HG02840 (cell line): ENCODE results near the gene ZNF514.
A peak's percentile ranks its signal among the peaks of the same experiment; 100 is the strongest.
"Not testable (repeated sequence)": the region's sequence is repeated elsewhere in the genome, so short reads cannot be mapped to it uniquely, and the experiment has no call there.

Experiments used
- ATAC-seq: cut with Tn5 transposase; IDR thresholded peaks from one replicate; pipeline ENCODE4 v1.9.1; 2021; ENCODE audit warnings: mild to moderate bottlenecking, moderate library complexity, moderate number of reproducible peaks; ENCODE audit not compliant: unreplicated experiment, low FRiP score

The ZNF514 gene

DNA sequence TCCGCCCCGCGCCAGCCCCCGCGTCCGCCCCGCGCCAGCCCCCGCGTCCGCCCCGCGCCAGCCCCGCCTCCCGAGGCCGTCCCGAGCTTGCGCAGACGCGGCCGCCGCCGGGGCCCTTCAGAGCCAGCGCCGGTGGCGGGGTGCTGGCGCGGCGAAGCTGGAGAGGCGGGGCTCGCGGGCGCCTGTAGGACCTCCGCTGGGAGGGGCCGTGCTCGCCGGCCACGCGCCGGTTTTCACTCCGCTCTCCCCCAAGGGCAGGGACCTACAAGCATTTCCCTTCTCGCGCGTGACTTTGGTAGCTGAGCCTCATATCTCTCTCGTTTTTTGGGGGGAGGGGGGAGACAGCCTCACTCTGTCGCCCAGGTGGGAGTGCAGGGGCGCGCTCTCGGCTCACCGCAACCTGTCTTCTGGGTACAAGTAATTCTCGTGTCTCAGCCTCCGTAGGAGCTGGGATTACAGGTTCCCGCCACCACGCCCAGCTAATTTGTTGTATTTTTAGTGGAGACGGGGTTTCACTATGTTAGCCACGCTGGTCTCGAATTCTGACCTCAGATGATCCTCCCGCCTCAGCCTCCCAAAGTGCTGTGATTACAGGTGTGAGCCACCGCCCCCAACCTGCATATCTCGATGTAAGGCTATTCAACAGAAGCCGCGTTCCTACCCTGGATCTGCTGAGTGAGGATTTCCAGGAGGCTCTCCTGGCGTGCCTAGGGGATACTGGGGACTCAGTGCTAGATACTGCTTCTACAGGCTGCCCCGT is at the start of gene ZNF514:
TSS of gene ZNF514 (minus strand) at position 159 of the 760 bp plus-strand sequence. CDS start 6,595 bp downstream, outside the sequence.
- peak; percentile 82 for ATAC-seq

DNA sequence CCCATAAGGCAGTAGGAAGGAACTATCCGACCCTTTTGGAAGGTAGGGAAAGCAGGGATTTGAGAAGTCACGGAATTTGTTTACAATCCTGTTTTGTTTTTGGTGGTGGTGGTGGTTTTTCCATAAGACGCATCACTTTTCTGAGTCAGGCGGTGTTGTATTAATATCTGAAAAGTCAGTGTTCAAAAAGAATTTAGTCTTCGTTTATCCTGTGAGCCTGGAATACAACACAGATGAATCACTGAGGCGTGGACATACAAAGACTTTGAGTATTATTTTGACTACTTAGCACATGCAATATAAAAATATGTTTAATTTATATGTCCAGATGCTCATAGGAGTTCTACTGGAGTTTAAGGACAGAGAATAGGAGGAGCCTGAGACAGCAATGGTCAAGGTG is 48.5 kb upstream of the ZNF514 start:
- no peak for ATAC-seq

DNA sequence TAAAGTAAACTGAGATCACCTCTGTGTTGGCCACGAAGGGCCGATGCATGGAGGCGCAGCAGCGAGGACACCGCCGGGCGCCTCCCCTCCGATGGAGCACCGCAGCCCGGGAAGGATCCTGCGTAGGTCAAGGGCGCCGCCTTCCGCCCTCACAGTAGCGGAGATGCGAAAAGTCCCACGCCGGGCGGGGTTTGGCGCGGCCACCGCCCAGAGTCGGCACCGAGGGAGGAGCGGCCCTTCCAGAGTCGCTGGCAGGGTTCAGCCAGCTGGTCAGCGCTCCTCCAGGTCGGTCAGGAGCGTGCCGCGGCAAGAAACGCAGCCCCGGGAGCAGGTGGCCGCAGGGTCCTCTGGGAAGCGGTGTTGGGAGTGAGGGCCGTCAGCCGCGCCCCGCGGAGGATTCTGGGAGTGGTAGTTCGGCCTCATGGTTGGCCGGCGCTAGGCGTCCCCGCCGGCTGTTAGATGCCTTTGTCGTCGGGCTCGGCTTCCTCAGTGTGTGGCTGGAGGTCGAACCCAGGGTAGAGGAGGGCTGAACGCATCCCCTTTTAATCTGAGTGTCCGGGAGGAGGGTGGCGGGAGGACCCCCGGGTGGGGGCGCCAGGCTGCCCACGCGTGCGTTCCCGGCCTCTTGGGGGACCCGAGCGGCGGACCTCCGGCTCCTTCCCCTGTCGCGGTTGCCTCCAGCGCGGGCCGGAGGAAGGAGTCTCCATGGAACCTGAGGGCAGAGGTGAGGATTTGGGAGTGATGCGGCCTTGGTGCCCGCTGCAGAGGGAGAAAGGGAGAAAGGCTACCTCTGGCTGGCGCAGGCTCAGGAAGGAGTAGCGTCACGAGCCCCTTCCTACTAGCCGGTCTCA is 47.7 kb upstream of the ZNF514 start, which contains the start of gene ZNF892:
TSS of gene ZNF892 (plus strand) at position 411 of the 851 bp plus-strand sequence. CDS start at position 706, 295 bp downstream.
- peak; percentile 97 for ATAC-seq

DNA sequence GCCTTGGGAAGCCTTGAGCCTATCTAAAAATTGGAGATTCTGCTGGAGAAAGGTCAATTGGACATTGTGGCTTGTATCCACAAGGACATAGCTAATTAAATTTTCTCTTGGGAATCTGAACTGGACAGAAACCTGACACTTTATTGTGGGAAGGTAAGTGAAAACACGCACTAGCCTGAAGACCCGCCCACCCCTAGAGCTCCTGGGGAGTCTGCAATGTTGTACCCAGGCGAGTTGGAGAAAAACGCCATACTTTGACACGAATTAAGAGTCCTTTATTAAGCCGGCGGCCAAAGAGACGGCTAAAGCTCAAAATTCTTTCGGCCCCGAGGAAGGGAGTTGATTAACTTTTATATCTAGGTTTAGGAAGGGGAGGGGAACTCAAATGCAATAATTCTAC is 46.4 kb upstream of the ZNF514 start:
- ATAC-seq = no peak

DNA sequence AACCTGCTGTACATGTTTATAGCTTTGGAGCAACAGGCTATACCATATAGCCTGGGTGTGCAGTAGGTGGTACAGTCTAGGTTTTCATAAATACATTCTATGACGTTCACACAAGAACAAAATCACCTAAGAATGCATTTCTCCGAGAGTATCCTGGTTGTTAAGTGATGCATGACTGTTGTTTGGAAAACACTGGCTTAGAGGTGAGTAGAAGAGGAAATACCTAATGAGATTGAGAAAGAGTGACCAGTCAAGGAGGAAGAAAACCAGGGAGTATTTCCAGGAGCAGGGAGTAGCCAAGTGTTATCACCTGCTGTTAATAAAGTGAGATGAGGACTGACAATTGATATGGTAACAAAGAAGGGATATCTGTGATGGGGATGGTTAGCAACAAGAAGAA is 44.7 kb upstream of the ZNF514 start:
- ATAC-seq = no peak

DNA sequence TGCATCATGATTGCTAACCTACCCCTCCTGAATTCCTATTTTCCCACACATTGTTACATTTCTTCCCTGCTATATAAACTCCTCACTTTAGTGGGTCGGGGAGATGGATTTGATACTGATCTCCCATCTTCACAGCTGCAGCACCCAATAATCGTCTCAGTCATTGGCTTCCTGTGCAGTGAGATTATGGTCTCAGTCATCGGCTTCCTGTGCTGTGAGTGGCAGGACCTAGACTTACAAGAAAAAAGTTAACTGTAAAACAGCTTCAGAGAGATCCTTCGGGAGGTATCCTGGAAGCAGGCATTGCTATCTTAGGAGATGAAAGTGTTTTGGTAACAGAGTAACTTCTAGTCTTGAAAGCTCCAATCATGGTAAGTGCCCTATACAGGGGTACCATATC is 44.3 kb upstream of the ZNF514 start:
- ATAC-seq = no peak

DNA sequence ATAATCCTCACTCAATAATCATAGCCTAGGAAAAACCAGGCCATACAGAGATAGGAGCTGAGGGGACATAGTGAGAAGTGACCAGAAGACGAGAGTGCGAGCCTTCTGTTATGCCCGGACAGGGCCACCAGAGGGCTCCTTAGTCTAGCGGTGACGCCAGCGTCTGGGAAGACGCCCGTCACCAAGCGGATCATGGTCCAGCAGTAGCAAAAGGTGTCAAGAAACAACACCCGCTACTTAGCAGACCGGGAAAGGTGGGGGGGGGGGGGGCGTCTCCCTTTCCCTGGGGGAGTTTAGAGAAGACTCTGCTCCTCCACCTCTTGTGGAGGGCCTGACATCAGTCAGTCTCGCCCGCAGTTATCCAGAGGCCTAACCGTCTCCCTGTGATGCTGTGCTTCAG is 33.3 kb upstream of the ZNF514 start:
- ATAC-seq = not testable (repeated sequence)

DNA sequence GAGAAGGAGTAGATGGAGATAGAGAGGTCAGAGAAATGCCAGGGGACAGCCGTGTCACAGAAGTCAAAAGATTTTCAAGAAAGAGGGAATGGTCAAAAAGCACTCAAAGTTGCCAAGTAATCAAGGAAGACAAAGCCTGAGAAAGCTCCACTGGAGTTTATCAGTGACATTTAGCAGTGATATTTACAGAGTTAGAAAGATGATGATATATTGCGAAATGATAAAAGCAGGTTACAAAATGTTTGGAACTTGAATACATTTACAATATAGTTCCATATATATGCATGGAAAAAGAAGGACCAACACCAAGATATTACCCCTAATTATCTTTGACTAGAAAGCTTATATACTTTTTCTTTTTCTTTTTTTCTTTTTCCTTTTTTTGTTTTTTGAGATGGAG is 26.3 kb upstream of the ZNF514 start:
- no peak for ATAC-seq

DNA sequence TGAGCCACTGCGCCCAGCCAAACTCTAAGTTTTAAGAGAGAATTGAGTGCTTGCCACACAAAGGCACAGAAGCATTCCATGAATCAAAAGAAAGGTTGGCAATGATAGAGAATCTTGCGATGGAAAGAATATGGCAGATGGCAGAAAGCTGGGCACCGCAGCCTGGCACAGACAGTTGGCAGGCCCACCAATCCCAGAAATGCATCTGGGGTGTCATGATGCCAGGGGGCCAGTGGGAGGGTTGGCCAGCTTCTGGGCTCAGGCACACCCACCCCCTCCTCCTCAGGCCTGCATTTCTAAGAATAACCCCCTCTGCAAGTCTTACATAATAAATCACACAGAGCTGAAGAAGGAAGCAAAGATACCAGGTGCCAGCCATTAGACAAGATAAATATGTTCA is 25.5 kb upstream of the ZNF514 start:
- ATAC-seq = no peak

DNA sequence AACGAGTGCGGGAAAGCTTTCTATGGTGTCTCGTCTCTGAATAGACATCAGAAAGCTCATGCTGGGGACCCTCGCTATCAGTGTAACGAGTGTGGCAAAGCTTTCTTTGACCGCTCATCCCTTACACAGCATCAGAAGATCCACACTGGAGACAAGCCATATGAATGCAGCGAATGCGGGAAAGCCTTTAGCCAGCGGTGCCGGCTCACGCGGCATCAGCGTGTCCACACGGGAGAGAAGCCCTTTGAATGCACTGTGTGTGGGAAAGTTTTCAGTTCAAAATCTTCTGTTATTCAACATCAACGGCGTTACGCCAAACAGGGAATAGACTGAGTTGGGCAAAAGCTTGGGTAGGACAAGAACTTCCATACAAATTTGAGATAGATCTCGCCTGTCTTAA is 22.1 kb upstream of the ZNF514 start:
- no peak for ATAC-seq

DNA sequence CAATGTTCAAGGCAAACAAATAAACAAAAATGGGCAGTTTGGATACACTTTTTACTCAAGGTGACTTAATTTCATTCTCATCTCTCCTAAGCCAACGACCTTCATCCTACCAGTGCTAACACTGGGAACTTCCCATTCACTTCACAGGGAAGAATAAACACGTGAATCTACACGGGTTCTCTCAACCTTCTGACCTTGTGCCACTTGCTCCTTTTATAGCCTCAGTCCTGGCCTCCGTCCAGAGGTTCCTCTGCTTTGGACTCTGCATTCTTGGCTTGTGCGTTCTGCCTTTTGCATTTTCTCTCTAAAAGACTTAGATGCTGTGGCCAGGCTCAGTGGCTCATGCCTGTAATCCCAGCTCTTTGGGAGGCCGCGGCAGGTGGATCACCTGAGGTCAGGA is 19.8 kb upstream of the ZNF514 start:
- ATAC-seq = no peak

DNA sequence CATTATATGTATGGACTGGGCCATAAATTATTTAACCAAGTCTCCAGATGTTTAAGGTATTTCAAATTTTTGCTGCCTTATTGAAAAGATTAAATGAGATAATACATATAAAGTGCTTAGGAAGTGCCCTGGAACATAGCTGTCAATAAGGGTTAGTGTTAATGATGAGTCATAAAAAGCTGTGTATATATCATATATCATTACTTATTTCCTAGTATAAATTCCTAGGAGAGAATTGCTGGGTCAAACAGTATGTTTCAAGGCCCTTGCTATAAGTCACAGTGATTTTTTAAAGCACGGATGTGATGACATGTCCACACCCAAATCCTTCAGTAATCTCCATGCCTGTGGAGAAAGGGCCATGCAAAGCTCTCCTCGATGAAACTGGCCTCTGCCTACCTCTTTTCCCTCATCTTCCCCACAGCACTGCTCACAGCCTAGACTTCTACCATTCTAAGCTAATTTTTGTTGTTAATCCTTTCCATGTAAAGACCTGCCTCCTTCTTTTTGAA is 14.4 kb upstream of the ZNF514 start:
- ATAC-seq = no peak

DNA sequence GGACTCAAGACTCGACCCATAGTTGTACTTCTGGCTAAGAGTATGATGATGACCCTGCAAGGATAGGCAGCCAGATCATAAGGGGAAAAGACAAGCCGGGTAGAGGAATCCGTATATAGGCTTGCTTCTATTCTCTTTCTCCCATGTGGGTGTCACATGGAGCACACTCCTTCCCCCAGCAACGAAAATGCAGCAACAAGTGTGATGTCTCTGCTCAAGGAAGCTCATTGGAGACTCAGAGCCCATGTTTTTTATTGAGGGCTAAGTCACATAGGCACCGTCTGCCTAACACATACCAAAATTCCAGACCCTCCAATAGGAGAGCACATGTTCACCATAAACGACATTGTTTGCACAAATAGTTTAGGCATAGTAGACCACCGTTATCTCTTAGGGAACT is 12.3 kb upstream of the ZNF514 start:
- no peak for ATAC-seq

DNA sequence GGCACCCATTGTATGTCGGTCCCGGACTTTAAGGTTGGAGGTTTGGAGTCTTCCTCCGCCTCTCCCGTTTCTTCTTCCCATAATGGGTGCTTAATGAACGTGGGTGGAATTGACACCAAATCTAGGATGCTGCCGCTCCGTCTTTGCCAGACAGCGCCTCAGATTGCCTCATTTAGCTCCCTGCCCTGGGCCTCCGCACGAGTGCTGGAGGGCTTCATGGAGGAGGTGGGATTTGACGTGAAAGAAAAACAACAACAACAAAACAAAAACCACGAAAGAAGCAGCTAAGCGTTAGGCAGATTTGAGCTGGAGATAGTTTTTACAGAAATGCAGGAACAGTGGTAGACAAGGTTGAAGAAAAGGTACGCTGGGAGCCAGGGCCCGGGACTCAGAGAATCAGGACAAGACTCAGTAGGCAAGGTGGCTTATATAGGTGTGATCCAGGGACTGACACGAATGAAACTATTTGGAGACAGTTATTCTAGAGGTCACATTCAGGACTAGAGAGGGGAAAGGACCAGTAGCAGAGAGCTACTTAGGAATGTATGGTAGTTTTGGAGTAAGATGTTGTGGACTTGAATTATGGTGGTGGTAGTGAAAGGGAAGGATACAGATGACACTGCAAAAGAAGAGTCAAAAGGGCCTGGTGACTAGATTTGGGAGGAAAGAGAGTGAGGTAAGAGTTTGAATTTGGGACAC is 6.6 kb upstream of the ZNF514 start:
- ATAC-seq = peak; percentile 7

DNA sequence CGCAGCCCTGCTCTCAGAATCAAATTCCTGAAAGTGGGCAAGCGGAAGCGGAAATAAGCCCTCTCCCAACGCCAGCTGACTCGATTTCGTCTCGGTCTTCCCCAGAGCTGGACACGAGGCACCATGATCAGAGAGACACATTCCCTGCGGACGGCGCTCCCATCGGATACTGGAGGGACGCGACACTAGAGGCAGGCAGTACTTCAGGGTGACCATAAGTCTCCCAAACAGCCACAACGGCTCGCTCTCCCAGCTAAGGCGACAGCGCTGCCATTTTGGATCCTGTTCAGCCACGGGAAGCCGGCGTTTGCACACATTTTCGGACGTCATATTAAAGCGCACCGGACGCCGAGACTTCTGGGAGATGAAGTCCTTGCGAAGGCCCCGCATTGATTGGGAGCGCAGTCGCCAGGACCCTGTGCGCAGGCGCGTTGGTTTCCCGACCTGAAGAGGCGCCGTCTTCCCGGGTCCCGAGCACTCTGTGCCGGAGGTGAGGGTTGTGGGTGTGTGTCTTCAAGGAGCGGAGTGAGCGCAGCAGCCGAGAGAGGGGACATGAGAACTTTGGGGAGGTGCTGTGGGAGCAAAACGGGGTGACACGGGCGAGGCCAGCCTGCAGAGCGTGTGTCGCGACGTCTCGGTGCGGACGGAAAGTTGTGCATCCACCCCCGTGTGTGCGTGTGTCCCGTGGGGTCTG is 5.9 kb upstream of the ZNF514 start, which contains the start of gene ZNF2:
TSS of gene ZNF2 (plus strand) at position 439 of the 694 bp plus-strand sequence. CDS start 10,418 bp downstream, outside the sequence.
- ATAC-seq = peak; percentile 91

DNA sequence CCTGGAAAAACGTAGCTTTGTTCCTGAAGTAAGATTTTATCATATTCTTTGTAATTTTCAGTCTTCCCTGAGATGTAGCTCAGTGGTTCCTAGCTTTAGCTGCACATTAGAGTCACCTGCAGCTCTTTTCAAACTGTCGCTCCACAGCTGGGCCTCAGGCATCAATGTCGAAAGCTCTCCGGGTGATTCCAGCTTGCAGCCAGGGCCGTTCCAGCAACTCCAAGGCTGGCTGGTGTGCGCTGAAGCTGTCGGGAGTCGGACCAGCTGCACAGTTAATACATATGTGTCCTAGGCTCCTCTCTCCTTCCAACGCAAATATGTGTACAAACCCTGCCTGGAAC is 5.4 kb upstream of the ZNF514 start:
- ATAC-seq = no peak

DNA sequence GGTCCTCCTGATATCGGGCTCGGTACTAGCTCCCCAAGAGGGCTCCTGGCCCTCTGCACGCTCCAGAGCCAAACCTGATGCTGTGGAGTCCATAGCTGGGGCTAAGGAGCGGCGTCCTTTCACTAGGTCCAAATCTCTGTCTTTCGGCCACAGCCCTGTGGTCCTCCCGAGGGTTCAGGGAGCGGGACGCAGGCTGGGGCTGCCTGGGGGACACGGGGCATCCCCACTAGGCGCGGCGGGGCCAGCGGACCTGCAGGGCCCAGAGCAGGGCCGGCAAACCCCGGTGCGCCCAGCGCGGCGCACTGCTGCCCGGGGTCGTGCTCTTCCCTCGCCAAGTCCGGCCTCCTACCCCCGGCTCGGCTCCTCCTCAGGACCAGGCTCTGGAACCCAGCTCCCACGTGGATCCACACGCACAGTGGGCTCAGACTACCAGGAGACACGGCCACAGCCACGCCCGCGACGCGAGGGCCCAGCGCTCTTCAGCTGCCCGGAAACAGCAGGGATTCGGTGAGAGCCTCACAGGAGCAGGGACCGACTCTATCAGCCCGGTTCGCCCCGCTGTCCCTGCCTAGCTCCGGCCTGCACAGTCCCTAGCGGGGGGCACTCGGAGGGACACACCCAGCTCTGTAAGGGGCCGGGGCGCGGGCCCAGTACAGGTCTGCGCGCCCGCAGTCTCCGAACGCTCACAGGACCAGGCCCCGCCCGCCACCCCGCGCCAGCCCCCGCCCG is 593 bp downstream of the ZNF514 start:
- peak; percentile 50 for ATAC-seq

DNA sequence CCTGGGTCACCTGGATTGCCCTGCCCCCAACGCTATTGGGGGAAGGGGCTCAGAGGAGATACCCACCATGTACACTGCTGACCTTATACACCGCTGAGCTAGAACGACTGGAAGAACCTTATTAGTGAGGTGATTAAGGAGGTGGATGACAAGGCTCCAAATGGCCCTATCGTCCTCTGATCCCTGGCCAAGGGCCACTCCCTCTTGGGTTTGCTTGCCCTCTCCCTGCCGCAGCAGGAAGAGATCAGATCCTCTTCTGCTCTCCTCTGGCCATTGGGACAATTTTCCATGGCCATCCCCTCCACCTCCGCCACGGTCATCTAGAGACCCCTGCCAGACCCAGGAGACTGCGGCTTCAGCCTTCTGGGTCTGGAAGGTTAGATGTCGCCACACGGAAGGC is 1.2 kb downstream of the ZNF514 start:
- no peak for ATAC-seq

DNA sequence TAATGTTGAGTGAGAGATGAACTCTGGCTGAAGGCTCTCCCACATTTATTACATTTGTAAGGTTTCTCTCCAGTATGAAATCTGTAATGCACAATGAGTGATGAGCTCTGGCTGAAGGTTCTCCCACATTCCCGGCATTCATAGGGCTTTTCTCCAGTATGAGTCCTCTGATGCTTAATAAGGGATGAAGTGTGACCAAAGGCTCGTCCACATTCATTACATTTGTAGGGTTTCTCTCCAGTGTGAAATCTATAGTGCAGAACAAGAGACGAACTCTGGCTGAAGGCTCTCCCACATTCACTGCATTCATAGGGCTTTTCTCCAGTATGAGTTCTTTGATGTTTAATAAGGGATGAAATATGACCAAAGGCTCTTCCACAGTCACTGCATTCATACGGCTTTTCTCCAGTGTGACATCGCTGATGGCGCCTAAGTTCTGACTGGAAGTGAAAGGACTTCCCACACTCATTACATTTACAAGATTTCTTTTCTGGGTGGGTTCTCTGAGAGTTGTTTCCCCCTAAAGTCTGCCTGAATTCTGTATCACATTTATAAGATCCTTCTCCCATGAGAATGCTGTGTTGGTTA is 10.2 kb downstream of the ZNF514 start:
- ATAC-seq = no peak
